GM10847 (cell line): ENCODE results near the gene DPAGT1.

ENCODE experiments used
- POLR2A ChIP-seq: IDR thresholded peaks from 2 replicates; pipeline ENCODE4 v1.6.1; 2011; ENCODE audit not compliant: insufficient read length; ENCODE audit errors: extremely low read depth

Gene DPAGT1

GRCh38 chr11:119101759-119102423 lies at the start of gene DPAGT1:
DPAGT1 (minus strand) TSS chr11:119101853; CDS start chr11:119101655, 198 bp downstream.
- peak; percentile 10 for TF ChIP-seq POLR2A

- TF ChIP-seq POLR2A = no peak
These were observed 48.2 kb upstream of the DPAGT1 start for GRCh38 chr11:119149786-119150275.

GRCh38 chr11:119149018-119149785 lies 47.5 kb upstream of the DPAGT1 start, which contains the start of gene ABCG4:
ABCG4 (plus strand) TSS chr11:119149052; CDS start chr11:119149966, 914 bp downstream.
- TF ChIP-seq POLR2A = no peak

GRCh38 chr11:119148720-119149017 lies 47.0 kb upstream of the DPAGT1 start:
- no peak for TF ChIP-seq POLR2A

- TF ChIP-seq POLR2A = no peak
These were observed 46.1 kb upstream of the DPAGT1 start for GRCh38 chr11:119147604-119148333.

GRCh38 chr11:119145551-119145950 lies 43.9 kb upstream of the DPAGT1 start:
- no peak for TF ChIP-seq POLR2A

- TF ChIP-seq POLR2A = no peak
These were observed 43.3 kb upstream of the DPAGT1 start for GRCh38 chr11:119144825-119145486.

GRCh38 chr11:119134389-119134978 lies 32.8 kb upstream of the DPAGT1 start:
- no peak for TF ChIP-seq POLR2A

- TF ChIP-seq POLR2A = no peak
These were observed 29.0 kb upstream of the DPAGT1 start for GRCh38 chr11:119130662-119131061.

- TF ChIP-seq POLR2A = no peak
These were observed 25.1 kb upstream of the DPAGT1 start for GRCh38 chr11:119126675-119127268.

- TF ChIP-seq POLR2A = no peak
These were observed 24.2 kb upstream of the DPAGT1 start for GRCh38 chr11:119125821-119126220.

GRCh38 chr11:119121811-119122124 lies 20.1 kb upstream of the DPAGT1 start:
- no peak for TF ChIP-seq POLR2A

- TF ChIP-seq POLR2A = no peak
These were observed 19.6 kb upstream of the DPAGT1 start, which contains the start of gene HINFP for GRCh38 chr11:119121008-119121810. HINFP (plus strand) TSS chr11:119121580; CDS start chr11:119126945, 5,365 bp downstream.

GRCh38 chr11:119120639-119121007 lies 19.0 kb upstream of the DPAGT1 start:
- no peak for TF ChIP-seq POLR2A

GRCh38 chr11:119118946-119119345 lies 17.3 kb upstream of the DPAGT1 start:
- no peak for TF ChIP-seq POLR2A
